ENCODE measurements around the gene AKR1C3.
"Not testable (repeated sequence)": the region's sequence is repeated elsewhere in the genome, so short reads cannot be mapped to it uniquely, and the experiment has no call there.

AKR1C3 gene

GRCh38 chr10:5125315-5126044 is 31.3 kb downstream of the AKR1C3 start:
- no peak for DNase-seq (ENCODE audit: insufficient read length, low spot score)
- FAIRE-seq, result no peak

DNA sequence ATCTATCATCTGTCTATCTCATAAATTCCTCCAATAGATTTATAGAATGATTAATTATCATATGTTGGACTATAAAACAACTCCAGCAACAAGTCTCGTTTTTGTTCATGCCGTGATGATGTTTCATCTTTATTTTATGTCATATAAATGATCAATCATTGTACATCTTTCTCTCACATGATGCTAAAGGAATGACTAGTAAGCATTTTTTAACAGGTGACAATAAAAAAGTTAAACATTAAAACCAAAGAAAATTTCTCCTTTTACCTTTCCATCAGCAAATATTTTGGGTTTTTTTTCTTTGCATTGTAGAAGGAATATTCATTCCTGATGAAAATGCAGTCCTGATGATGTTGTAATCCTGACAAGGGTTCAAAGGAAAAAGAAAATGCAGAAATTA is 41.4 kb downstream of the AKR1C3 start:
- DNase-seq (ENCODE audit: insufficient read length, low spot score), result no peak

GRCh38 chr10:5136468-5137087 is 42.4 kb downstream of the AKR1C3 start:
- DNase-seq (ENCODE audit: insufficient read length, low spot score), result no peak
- FAIRE-seq, result no peak

More for the DNA sequence above, 41.4 kb downstream of the AKR1C3 start:
- no peak for FAIRE-seq

- DNase-seq (ENCODE audit: insufficient read length, low spot score); FAIRE-seq: not testable (repeated sequence)
Observed at GRCh38 chr10:5137699-5138098, 43.5 kb downstream of the AKR1C3 start.

DNA sequence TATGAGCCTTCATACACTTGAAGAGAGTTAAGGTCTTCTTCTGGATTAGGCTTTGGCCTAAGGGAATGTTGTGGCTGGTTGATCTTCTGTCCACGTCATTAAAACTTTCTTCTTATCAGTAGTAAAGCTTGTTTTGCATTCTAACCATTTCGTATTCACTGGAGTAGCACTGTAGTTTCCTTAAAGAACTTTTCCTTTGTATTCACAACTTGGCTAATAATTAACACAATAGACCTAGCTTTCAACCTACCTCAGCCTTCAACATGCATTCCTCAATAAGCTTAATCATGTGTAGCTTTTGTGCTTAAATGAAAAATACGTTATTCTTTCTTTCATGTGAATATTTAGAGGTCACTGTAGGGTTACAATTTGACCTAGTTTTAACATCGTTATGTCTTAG is 48.0 kb downstream of the AKR1C3 start:
- no peak for FAIRE-seq
- no peak for DNase-seq (ENCODE audit: insufficient read length, low spot score)

- DNase-seq (ENCODE audit: insufficient read length, low spot score) (no peak), FAIRE-seq (no peak)
Observed at GRCh38 chr10:5143137-5143536, 48.9 kb downstream of the AKR1C3 start.

DNA sequence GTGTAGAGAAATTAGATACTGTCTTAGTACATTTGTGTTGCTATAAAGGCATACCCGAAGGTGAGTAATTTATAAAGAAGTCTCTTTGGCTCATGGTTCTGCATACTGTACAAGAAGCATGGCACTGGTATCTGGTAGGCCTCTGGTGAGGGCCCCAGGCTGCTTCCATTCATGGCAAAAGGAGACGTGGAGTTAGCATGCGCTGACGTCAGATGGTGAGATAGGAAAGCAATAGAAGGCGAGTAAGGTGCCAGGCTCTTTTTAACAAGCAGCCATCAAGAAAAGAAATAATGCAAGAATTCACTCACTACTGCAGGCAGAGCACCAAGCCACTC is 52.7 kb downstream of the AKR1C3 start:
- DNase-seq (ENCODE audit: insufficient read length, low spot score), result no peak

DNA sequence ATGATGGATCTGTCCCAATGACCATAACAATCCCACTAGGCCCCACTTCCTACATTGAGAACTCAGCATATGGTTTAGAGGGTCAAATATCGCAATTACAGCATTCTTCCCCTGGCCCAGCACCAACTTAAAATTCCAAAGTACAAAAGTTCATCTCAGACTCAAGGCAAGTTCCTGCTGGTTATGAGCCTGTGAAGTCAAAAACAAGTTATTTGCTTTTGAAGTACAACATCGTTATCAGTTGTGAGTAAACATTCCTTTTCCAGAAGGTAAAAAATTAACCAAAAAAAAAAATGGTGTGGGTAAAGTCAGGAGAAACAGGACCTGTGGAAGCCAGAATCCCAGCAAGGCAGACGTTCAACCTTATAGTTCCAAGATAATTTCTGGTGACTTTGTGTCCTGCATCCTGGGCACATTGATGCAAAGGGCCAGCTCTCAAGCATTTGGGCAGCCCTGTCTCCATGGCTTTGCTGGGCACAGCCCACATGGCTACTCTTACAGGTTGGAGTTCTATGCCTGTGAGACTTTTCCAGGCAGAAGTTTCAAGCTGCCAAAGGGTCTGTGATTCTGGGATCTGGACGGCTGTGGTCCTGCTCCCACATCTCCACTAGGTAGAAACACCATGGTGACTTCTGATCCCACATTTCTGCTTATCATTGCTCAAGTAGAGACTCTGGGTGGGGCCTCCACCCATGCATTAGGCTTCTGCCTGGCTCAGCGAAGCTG is 53.2 kb downstream of the AKR1C3 start:
- FAIRE-seq (no peak), DNase-seq (ENCODE audit: insufficient read length, low spot score) (no peak)

More for the DNA sequence above, 52.7 kb downstream of the AKR1C3 start:
- no peak for FAIRE-seq

GRCh38 chr10:5147981-5148677 is 53.9 kb downstream of the AKR1C3 start:
- no peak for FAIRE-seq
- DNase-seq (ENCODE audit: insufficient read length, low spot score), result no peak

GRCh38 chr10:5148678-5149032 is 54.4 kb downstream of the AKR1C3 start:
- no peak for DNase-seq (ENCODE audit: insufficient read length, low spot score)
- FAIRE-seq, result no peak

DNA sequence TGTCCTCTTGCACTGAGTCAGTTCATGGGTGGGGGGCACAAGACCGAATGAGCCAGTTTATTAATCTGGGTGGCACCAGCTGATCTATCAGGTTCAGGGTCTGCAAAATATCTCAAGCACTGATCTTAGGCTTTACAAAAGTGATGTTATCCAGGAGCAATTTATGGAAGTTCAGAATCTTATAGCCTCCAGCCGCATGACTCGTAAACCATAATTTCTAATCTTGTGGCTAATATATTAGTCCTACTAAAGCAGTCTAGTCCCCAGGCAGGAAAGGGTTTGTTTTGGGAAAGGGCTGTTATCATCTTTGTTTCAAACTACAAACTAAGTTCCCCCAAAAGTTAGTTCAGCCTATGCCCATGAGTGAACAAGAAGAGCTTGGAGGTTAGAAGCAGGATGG is 56.9 kb downstream of the AKR1C3 start:
- DNase-seq (ENCODE audit: insufficient read length, low spot score) (no peak), FAIRE-seq (no peak)

DNA sequence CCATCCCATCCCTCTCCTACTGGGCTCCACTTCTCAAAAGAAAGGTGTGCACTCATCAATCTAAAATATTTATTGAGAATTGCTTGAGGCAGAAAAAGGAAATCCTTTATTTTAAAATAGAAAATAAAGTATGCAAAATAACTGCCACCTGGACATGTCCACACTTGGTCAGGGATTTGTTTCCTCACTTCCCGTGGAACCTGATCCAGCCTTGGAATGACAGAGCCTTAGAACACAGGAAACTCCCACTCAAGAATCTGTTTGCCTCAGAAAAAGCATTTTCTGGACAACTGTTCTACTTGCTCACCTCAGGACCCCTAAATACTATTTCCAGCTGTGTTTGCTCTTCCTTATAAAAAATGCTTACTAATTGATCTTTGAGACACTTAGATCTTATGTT is 61.7 kb downstream of the AKR1C3 start:
- DNase-seq (ENCODE audit: insufficient read length, low spot score) (no peak), FAIRE-seq (no peak)
